Endodermal cell (in vitro differentiated cells): Measurements from ENCODE around the gene RPS2. TPM values are rescaled to one million over a fixed set of nuclear protein-coding genes. Genes with fewer than 3 reads are reported as not detected.

Experiments used
- DNase-seq: peaks from one replicate; pipeline ENCODE4 v3.0.0-alpha.2; 2017
- H3K27ac ChIP-seq: 2 replicates; pipeline ENCODE4 v1.5.1; 2013; ENCODE audit warnings: mild to moderate bottlenecking, low read depth, low read length, moderate library complexity
- H3K27me3 ChIP-seq: 2 replicates; pipeline ENCODE4 v1.6.1; 2013; ENCODE audit warnings: mild to moderate bottlenecking, low read length, moderate library complexity; ENCODE audit not compliant: insufficient read depth, control insufficient read depth, poor library complexity, severe bottlenecking
- H3K36me3 ChIP-seq: 2 replicates; pipeline ENCODE4 v1.7.0; 2013; ENCODE audit warnings: mild to moderate bottlenecking, low read length, moderate library complexity; ENCODE audit not compliant: control insufficient read depth, insufficient read depth
- H3K4me1 ChIP-seq: one replicate; pipeline ENCODE4 v1.7.0; 2013; ENCODE audit warnings: low read length; ENCODE audit not compliant: control insufficient read depth, insufficient read depth
- H3K4me3 ChIP-seq: 2 replicates; pipeline ENCODE4 v1.5.1; 2013; ENCODE audit warnings: mild to moderate bottlenecking, low read length, moderate library complexity
- H3K9ac ChIP-seq: 2 replicates; pipeline ENCODE4 v1.6.1; 2013; ENCODE audit warnings: mild to moderate bottlenecking, low read length, moderate library complexity; ENCODE audit not compliant: poor library complexity, severe bottlenecking; ENCODE audit errors: extremely low read depth
- H3K9me3 ChIP-seq: 2 replicates; pipeline ENCODE4 v1.6.1; 2013; ENCODE audit warnings: mild to moderate bottlenecking, low read length, moderate library complexity; ENCODE audit not compliant: control insufficient read depth
- H3K27ac Mint-ChIP-seq: 2 replicates; pipeline ENCODE4 v1.8.0; 2020; ENCODE audit warnings: mixed read lengths
- H3K27me3 Mint-ChIP-seq: 2 replicates; pipeline ENCODE4 v1.8.0; 2021; ENCODE audit warnings: mild to moderate bottlenecking, mixed read lengths; ENCODE audit not compliant: insufficient read depth
- H3K36me3 Mint-ChIP-seq: 2 replicates; pipeline ENCODE4 v1.8.0; 2020; ENCODE audit warnings: low read depth, mixed read lengths
- H3K4me1 Mint-ChIP-seq: 2 replicates; pipeline ENCODE4 v1.8.0; 2020; ENCODE audit warnings: mixed read lengths
- H3K4me3 Mint-ChIP-seq: 2 replicates; pipeline ENCODE4 v1.8.0; 2020; ENCODE audit warnings: mild to moderate bottlenecking, moderate library complexity, mixed read lengths
- H3K9me3 Mint-ChIP-seq: 2 replicates; pipeline ENCODE4 v1.8.0; 2020; ENCODE audit warnings: mild to moderate bottlenecking, mixed read lengths
- WGBS, 2 experiments: methylation state at CpG; one replicate each; pipeline versions ENCODE4 v1.1.5 to v1.1.7; 2013; ENCODE audit warnings: missing lambda C conversion rate in 2 of 2, mixed read lengths in 1 of 2; ENCODE audit not compliant: insufficient coverage in 1 of 2, insufficient read length in 1 of 2; 5-methylcytosine and 5-hydroxymethylcytosine counted together
- total RNA-seq, 2 donors: library from RNA; stranded (reverse); fragmentation: NEBNext Ultra II Directional in 1 of 2; extraction: Animal tissue kit (Norgen Biotek cat#: 25700) in 1 of 2; gene quantifications; 2 replicates in 1 of 2; 3 replicates in 1 of 2; pipeline ENCODE4 v1.2.1, GENCODE V29; 2021
- TF ChIP-seq, protein P1 (sequence below): fragments of 200-600 bp; sonication (generic); conservative IDR thresholded peaks from 2 replicates; pipeline ENCODE4 v1.5.0; 2021; ENCODE audit warnings: antibody characterized with exemption, mild to moderate bottlenecking

The RPS2 gene
- total RNA-seq, 2 donors from 2014 or later, result 3,064 to 3,492 TPM

DNA sequence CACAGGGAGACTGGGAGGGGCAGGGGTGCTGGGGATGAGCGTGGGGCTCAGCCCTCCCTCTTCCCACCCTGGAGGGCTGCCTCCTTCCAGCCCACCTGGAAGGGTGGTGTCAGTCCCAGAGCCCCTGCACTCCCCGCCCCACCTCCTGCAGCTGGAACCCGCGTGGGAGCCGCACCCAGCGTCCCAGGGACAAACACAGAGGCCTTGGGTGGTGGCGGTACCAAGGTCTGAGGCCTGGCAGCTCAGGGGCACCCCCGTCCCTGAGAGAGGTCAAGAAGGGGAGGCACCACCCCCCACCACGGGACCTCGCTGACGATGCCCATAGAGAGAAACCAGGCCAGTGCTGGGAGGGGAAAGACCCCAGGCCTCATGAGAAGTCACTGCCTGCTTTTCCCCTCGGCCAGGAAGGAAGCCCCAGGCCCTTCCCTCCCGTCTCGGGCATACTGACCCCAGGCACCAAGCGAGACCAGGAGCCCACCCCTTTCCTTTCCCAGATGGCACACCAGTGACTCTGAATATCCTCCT is 50.5 kb downstream of the RPS2 start:
- Mint-ChIP-seq H3K4me1 (peaks cover 2% of the 10 kb centered on the region), H3K4me3 (no peak overlapping the region), H3K9me3 (no peaks in the 10 kb centered on the region), H3K27ac (no peak overlapping the region), H3K27me3 (peaks cover 45% of the 10 kb centered on the region), H3K36me3 (no peaks in the 10 kb centered on the region)
- no peak overlapping the region for H3K4me3 ChIP-seq
- TF ChIP-seq, protein P1, sequence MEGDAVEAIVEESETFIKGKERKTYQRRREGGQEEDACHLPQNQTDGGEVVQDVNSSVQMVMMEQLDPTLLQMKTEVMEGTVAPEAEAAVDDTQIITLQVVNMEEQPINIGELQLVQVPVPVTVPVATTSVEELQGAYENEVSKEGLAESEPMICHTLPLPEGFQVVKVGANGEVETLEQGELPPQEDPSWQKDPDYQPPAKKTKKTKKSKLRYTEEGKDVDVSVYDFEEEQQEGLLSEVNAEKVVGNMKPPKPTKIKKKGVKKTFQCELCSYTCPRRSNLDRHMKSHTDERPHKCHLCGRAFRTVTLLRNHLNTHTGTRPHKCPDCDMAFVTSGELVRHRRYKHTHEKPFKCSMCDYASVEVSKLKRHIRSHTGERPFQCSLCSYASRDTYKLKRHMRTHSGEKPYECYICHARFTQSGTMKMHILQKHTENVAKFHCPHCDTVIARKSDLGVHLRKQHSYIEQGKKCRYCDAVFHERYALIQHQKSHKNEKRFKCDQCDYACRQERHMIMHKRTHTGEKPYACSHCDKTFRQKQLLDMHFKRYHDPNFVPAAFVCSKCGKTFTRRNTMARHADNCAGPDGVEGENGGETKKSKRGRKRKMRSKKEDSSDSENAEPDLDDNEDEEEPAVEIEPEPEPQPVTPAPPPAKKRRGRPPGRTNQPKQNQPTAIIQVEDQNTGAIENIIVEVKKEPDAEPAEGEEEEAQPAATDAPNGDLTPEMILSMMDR, result no peak
- no peaks in the 10 kb centered on the region for H3K36me3 ChIP-seq
- no peaks in the 10 kb centered on the region for H3K4me1 ChIP-seq
- no peak overlapping the region for H3K9ac ChIP-seq
- 79 to 94% methylated on average over 7 to 15 of the region's 15 CpGs for WGBS, 2 experiments
- peaks cover 52% of the 10 kb centered on the region for H3K27me3 ChIP-seq
- no peaks in the 10 kb centered on the region for H3K9me3 ChIP-seq
- no peak for DNase-seq
- no peak overlapping the region for H3K27ac ChIP-seq

DNA sequence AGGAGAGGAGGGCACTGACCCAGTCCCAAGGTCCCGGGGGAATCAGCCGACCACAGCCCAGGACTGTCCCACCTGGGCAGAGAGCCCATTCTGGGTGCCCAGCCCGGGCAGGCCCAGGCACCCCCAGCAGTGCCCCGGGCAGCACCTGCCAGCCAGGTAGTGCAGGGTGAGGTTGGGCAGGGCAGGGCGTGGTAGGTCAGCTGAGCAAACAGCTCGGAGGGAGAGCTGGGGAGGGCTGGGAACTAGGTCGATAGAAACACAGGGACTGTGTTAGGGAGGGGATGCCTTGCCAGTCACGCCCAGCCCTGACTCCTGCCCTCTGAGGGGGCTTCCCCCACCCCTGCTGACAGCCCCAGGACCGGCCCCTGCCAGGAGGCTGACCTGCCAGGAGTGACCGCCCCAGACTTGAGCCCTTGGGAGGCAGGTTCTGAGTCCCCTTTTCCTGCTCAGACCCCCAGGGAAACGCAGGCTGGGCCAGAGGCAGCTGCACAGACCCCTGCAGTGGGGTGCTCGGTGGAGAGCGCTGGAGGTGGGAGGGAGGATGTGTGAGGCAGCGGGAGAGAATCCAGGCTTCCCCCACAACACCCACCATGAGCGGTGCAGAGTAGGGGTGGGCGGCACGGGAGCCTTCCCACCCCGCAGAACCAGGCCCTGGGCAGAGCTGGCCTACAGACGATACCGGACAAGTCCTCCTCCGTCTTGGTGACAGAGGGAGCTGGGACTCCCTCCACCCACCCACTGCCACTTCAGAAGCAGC is 51.1 kb downstream of the RPS2 start:
- H3K36me3 Mint-ChIP-seq, result no peaks in the 10 kb centered on the region
- no peaks in the 10 kb centered on the region for H3K36me3 ChIP-seq
- H3K4me1 Mint-ChIP-seq, result peaks cover 2% of the 10 kb centered on the region
- WGBS, 2 experiments, result 81 to 85% methylated on average over 6 to 20 of the region's 21 CpGs
- TF ChIP-seq, protein P1, result no peak
- H3K4me3 Mint-ChIP-seq, result no peak overlapping the region
- DNase-seq, result no peak
- no peaks in the 10 kb centered on the region for H3K9me3 ChIP-seq
- no peak overlapping the region for H3K9ac ChIP-seq
- H3K4me1 ChIP-seq, result no peaks in the 10 kb centered on the region
- H3K27ac Mint-ChIP-seq, result no peak overlapping the region
- peaks cover 39% of the 10 kb centered on the region for H3K27me3 Mint-ChIP-seq
- peaks cover 46% of the 10 kb centered on the region for H3K27me3 ChIP-seq
- no peak overlapping the region for H3K4me3 ChIP-seq
- no peaks in the 10 kb centered on the region for H3K9me3 Mint-ChIP-seq
- H3K27ac ChIP-seq, result no peak overlapping the region

DNA sequence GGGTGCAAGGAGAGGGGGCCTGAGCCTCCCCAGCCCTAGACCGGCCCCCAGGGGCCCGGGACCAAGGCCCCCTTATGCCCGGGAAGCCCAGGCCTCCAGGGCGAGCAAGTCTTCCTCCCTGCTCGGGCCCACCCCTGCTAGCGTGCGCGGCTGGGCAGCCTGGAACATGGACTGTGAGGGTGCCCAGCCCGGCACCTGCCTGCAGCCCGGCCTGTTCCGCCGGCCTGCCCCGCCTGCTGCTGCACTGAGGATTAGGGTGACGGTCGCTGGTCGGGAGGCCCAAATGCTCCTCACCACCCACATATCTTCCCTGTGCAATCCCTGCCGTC is 52.4 kb downstream of the RPS2 start:
- no peak overlapping the region for H3K4me3 Mint-ChIP-seq
- 89 to 100% methylated on average over 2 to 17 of the region's 17 CpGs for WGBS, 2 experiments
- H3K4me1 Mint-ChIP-seq, result peaks cover 2% of the 10 kb centered on the region

More for the DNA sequence above, 52.4 kb downstream of the RPS2 start:
- Mint-ChIP-seq H3K27ac (no peak overlapping the region), H3K27me3 (peaks cover 30% of the 10 kb centered on the region), H3K36me3 (no peaks in the 10 kb centered on the region), H3K9me3 (no peaks in the 10 kb centered on the region)
- TF ChIP-seq, protein P1, result no peak
- H3K9me3 ChIP-seq, result no peaks in the 10 kb centered on the region
- no peak for DNase-seq
- H3K9ac ChIP-seq, result no peak overlapping the region
- no peaks in the 10 kb centered on the region for H3K4me1 ChIP-seq
- H3K27ac ChIP-seq, result no peak overlapping the region
- no peaks in the 10 kb centered on the region for H3K36me3 ChIP-seq
- H3K4me3 ChIP-seq, result no peak overlapping the region
- peaks cover 37% of the 10 kb centered on the region for H3K27me3 ChIP-seq

Other genes with a start within 250 kb of the RPS2 start
- gene NME3, start 193.3 kb downstream of the RPS2 start, total RNA-seq, result 10 to 100 TPM; 70.3 to 73.6 TPM
- 10 to 100 TPM; 34.3 to 64.3 TPM for gene EME2, start 192.0 kb downstream of the RPS2 start, total RNA-seq
- 100 to 1,000 TPM; 137 to 164 TPM for gene MRPS34, start 191.7 kb downstream of the RPS2 start, total RNA-seq
- gene SPSB3, start 182.3 kb downstream of the RPS2 start, total RNA-seq, result 10 to 100 TPM; 28.0 to 28.1 TPM
- 10 to 100 TPM; 61.1 to 61.5 TPM for gene NUBP2, start 181.9 kb downstream of the RPS2 start, total RNA-seq
- not detected for gene IGFALS, start 171.1 kb downstream of the RPS2 start, total RNA-seq
- 10 to 100 TPM; 47.8 to 52.9 TPM for gene HAGH, start 138.0 kb downstream of the RPS2 start, total RNA-seq
- gene FAHD1, start 137.6 kb downstream of the RPS2 start, total RNA-seq, result 10 to 100 TPM; 16.6 to 16.9 TPM
- not detected for gene MEIOB, start 92.7 kb downstream of the RPS2 start, total RNA-seq
- not detected for gene HS3ST6, start 46.4 kb downstream of the RPS2 start, total RNA-seq
- gene MSRB1, start 21.6 kb downstream of the RPS2 start, total RNA-seq, result 10 to 100 TPM; 20.6 to 23.5 TPM
- not detected for gene RPL3L, start 10.1 kb downstream of the RPS2 start, total RNA-seq
- gene NDUFB10, start 5.3 kb downstream of the RPS2 start, total RNA-seq, result 100 to 1,000 TPM; 167 to 192 TPM
- under 1 TPM in 1 of 2 donors, not detected in 1; 0.44 TPM for gene RNF151, start 2.0 kb upstream of the RPS2 start, total RNA-seq
- 10 to 100 TPM; 43.4 to 49.7 TPM for gene TBL3, start 7.2 kb upstream of the RPS2 start, total RNA-seq
- gene NOXO1, start 16.6 kb upstream of the RPS2 start, total RNA-seq, result under 1 TPM in 1 of 2 donors, not detected in 1; 0.42 TPM
- gene GFER, start 19.4 kb upstream of the RPS2 start, total RNA-seq, result 10 to 100 TPM; 40.3 to 45.5 TPM
- gene SYNGR3, start 25.1 kb upstream of the RPS2 start, total RNA-seq, result 10 to 100 TPM in 1 of 2 donors, 1 to 10 TPM in 1; 7.0 to 11.2 TPM
- gene ZNF598, start 45.0 kb upstream of the RPS2 start, total RNA-seq, result 10 to 100 TPM; 45.6 to 49.5 TPM
- 1 to 10 TPM; 1.2 to 1.9 TPM for gene NPW, start 55.0 kb upstream of the RPS2 start, total RNA-seq
- 10 to 100 TPM; 20.1 to 25.5 TPM for gene NHERF2, start 62.1 kb upstream of the RPS2 start, total RNA-seq
- gene NTHL1, start 83.0 kb upstream of the RPS2 start, total RNA-seq, result 10 to 100 TPM; 43.2 to 46.1 TPM
- 100 to 1,000 TPM; 166 to 192 TPM for gene TSC2, start 83.2 kb upstream of the RPS2 start, total RNA-seq
- gene PKD1, start 171.1 kb upstream of the RPS2 start, total RNA-seq, result 100 to 1,000 TPM; 104 to 110 TPM
- 1 to 10 TPM; 3.2 to 4.9 TPM for gene RAB26, start 183.8 kb upstream of the RPS2 start, total RNA-seq
- 100 to 1,000 TPM; 108 to 110 TPM for gene TRAF7, start 191.0 kb upstream of the RPS2 start, total RNA-seq
- gene CASKIN1, start 231.8 kb upstream of the RPS2 start, total RNA-seq, result 1 to 10 TPM; 8.2 to 9.7 TPM
- 10 to 100 TPM; 60.3 to 70.8 TPM for gene MLST8, start 240.6 kb upstream of the RPS2 start, total RNA-seq
- 10 to 100 TPM in 1 of 2 donors, 1 to 10 TPM in 1; 7.7 to 15.0 TPM for gene BRICD5, start 246.0 kb upstream of the RPS2 start, total RNA-seq